Gastrocnemius medialis (tissue), 4 donors: ENCODE results near the gene PPFIA1.

Source experiments
- POLR2A ChIP-seq, 2 donors: fragments of 450-650 bp; IDR thresholded peaks; one replicate each; pipeline ENCODE4 v1.6.1; 2017; ENCODE audit warnings: antibody characterized with exemption in 2 of 2, mild to moderate bottlenecking in 2 of 2, moderate library complexity in 2 of 2
- TF ChIP-seq, protein P1 (sequence below), 5 experiments: fragments of 450-650 bp in 3 of 5; fragments of 200-600 bp in 2 of 5; sonication (generic) in 2 of 5; IDR thresholded peaks in 4 of 5; conservative IDR thresholded peaks in 1 of 5; 1 replicate in 4 of 5; 2 replicates in 1 of 5; pipeline ENCODE4 v1.5.1; 2016 to 2019; ENCODE audit warnings: antibody characterized with exemption in 5 of 5, mild to moderate bottlenecking in 3 of 5, moderate library complexity in 3 of 5

DNA sequence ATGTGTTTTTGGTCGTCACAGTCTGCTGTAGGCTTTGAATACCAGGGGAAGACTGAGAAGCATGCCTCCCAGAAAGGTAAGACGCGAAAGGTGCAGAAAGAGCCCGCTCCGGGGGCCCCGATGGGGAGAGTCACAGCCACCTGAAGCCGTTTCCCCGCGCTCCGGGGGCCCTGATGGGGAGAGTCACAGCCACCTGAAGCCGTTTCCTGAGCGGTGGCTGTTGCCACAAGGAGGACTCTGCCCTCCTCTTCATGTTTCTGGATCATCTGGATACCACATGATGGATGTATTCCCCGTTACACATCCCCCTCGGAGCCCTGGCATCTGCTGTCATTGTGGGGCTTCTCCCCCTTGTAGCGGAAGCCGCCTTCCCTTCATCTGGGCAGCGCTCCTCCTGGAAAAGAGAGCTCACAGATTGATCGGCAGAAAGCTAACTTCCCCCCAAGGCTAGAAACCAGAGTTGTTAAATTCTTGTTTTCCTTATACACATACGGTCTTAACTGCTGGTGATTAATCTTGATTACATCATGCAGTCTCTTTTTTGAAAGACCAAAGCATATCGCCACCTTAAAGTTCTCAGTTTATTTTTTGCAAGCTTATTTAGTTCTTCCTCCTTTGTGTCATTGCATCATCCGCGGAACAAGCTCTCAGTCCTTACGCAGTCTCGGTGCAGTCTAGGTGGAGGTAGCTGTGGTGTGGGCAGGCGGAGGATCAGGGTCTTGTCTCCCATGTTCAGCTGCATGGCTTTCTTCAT lies 145.3 kb downstream of the PPFIA1 start:
- TF ChIP-seq, protein P1, sequence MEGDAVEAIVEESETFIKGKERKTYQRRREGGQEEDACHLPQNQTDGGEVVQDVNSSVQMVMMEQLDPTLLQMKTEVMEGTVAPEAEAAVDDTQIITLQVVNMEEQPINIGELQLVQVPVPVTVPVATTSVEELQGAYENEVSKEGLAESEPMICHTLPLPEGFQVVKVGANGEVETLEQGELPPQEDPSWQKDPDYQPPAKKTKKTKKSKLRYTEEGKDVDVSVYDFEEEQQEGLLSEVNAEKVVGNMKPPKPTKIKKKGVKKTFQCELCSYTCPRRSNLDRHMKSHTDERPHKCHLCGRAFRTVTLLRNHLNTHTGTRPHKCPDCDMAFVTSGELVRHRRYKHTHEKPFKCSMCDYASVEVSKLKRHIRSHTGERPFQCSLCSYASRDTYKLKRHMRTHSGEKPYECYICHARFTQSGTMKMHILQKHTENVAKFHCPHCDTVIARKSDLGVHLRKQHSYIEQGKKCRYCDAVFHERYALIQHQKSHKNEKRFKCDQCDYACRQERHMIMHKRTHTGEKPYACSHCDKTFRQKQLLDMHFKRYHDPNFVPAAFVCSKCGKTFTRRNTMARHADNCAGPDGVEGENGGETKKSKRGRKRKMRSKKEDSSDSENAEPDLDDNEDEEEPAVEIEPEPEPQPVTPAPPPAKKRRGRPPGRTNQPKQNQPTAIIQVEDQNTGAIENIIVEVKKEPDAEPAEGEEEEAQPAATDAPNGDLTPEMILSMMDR (IDR thresholded peaks at IDR 0.05 in 4 of 5, conservative IDR thresholded peaks at IDR 0.05 in 1 of 5): no peak
- TF ChIP-seq POLR2A (IDR thresholded peaks at IDR 0.05): no peak
